Measurements from ENCODE around the gene MIF.

DNA sequence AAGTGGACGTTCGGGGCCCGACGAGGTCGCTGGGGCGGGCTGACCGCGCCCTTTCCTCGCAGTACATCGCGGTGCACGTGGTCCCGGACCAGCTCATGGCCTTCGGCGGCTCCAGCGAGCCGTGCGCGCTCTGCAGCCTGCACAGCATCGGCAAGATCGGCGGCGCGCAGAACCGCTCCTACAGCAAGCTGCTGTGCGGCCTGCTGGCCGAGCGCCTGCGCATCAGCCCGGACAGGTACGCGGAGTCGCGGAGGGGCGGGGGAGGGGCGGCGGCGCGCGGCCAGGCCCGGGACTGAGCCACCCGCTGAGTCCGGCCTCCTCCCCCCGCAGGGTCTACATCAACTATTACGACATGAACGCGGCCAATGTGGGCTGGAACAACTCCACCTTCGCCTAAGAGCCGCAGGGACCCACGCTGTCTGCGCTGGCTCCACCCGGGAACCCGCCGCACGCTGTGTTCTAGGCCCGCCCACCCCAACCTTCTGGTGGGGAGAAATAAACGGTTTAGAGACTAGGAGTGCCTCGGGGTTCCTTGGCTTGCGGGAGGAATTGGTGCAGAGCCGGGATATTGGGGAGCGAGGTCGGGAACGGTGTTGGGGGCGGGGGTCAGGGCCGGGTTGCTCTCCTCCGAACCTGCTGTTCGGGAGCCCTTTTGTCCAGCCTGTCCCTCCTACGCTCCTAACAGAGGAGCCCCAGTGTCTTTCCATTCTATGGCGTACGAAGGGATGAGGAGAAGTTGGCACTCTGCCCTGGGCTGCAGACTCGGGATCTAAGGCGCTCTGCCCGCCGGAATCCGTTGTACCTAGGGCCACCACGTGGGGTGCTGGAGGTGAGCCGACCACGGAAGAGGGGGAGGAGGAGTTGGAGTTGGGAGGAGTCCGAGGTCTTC lies 771 bp downstream of the MIF start:
- TF ChIP-seq, protein P1, sequence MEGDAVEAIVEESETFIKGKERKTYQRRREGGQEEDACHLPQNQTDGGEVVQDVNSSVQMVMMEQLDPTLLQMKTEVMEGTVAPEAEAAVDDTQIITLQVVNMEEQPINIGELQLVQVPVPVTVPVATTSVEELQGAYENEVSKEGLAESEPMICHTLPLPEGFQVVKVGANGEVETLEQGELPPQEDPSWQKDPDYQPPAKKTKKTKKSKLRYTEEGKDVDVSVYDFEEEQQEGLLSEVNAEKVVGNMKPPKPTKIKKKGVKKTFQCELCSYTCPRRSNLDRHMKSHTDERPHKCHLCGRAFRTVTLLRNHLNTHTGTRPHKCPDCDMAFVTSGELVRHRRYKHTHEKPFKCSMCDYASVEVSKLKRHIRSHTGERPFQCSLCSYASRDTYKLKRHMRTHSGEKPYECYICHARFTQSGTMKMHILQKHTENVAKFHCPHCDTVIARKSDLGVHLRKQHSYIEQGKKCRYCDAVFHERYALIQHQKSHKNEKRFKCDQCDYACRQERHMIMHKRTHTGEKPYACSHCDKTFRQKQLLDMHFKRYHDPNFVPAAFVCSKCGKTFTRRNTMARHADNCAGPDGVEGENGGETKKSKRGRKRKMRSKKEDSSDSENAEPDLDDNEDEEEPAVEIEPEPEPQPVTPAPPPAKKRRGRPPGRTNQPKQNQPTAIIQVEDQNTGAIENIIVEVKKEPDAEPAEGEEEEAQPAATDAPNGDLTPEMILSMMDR (IDR thresholded peaks at IDR 0.05; ENCODE audit: borderline replicate concordance, extremely low read depth, low read length, poor library complexity, severe bottlenecking): peak; percentile 65
- TF ChIP-seq EZH2 (IDR thresholded peaks at IDR 0.05; ENCODE audit: borderline replicate concordance, low read depth, low read length, severe bottlenecking): no peak
